Adipocyte (in vitro differentiated cells): ENCODE data around the gene SUCLG2.

Experiments used
- DNase-seq: peaks from one replicate; pipeline ENCODE4 v3.0.0-alpha.2; 2015; ENCODE audit warnings: low read depth
- H3K27me3 ChIP-seq: replicated peaks from 2 replicates; pipeline ENCODE4 v1.7.0; 2013; ENCODE audit warnings: mild to moderate bottlenecking, low read length, moderate library complexity; ENCODE audit not compliant: control insufficient read depth, insufficient read depth
- H3K36me3 ChIP-seq: 2 replicates; pipeline ENCODE4 v1.7.0; 2013; ENCODE audit warnings: low read length, mild to moderate bottlenecking, moderate library complexity; ENCODE audit not compliant: control insufficient read depth, insufficient read depth, severe bottlenecking
- H3K4me1 ChIP-seq: 2 replicates; pipeline ENCODE4 v1.7.0; 2013; ENCODE audit warnings: mild to moderate bottlenecking, low read length, moderate library complexity; ENCODE audit not compliant: control insufficient read depth, insufficient read depth
- H3K4me3 ChIP-seq: 2 replicates; pipeline ENCODE4 v1.7.0; 2013; ENCODE audit warnings: mild to moderate bottlenecking, low read length, moderate library complexity
- H3K9ac ChIP-seq: 2 replicates; pipeline ENCODE4 v1.7.0; 2013; ENCODE audit warnings: mild to moderate bottlenecking, low read length, moderate library complexity
- H3K9me3 ChIP-seq: 2 replicates; pipeline ENCODE4 v1.7.0; 2013; ENCODE audit warnings: mild to moderate bottlenecking, low read length, moderate library complexity; ENCODE audit not compliant: control insufficient read depth

Gene SUCLG2

DNA sequence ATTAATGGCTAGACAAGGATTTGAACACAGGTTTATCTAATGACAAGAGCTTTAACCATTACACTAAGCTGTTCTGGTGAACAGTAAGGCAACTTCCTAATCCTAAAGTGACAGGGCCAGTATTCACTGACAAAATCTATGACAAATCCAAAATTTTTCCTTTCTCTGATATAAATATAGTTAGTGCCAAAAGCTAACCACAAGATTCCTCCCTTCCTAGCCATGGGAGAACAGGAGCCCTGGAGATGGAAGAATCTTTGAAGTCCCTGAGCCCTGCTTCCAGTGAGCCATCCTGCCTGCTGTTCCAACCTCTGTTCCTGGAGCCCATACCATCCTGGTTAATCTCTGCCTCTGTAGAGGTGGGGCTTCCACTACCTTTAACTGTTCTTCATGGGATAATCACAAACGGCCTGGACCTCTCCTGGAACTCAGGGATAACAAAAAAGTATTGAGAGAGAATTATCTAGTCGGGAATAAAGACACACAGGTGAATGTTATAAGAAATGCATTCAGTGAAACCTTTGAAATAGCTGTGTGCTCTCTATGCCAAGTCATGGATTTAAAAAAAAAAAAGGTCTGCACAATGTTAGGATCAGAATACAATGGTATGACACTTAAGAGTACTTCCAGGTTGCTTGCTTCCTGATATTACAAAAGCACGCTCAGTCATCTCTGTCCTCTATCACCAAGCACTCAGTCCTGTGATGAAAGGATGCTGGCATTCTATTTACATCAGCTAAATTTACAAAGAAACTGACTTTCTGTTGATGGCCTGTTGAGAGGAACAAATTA, 235.8 kb downstream of the SUCLG2 start:
- Histone ChIP-seq H3K36me3 (peaks cover 10% of the 10 kb centered on the region), H3K27me3 (no peaks in the 10 kb centered on the region), H3K4me1 (no peaks in the 10 kb centered on the region), H3K9ac (no peak overlapping the region), H3K4me3 (no peak overlapping the region), H3K9me3 (peaks cover 13% of the 10 kb centered on the region)
- no peak for DNase-seq

DNA sequence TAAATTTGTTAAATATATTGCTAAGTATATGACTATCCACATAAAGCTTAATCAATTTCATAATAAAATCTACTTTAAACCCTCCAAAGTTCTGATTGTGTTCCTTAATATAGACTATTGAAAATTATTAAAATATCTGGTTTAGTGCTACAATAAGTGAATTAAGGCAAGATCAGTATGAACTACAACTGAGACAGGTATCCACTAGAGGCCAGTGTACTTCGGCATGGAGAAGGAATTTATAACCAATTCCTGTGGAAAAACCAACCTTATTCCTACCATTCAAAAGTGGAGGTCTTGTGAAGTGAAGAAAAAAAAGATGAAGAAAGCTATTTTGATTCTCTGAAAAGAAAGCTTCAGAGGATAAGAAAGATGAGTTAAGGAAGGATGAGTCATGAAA, 237.7 kb downstream of the SUCLG2 start:
- peaks cover 13% of the 10 kb centered on the region for H3K9me3 ChIP-seq
- peaks cover 10% of the 10 kb centered on the region for H3K36me3 ChIP-seq
- H3K9ac ChIP-seq, result no peak overlapping the region
- H3K27me3 ChIP-seq, result no peaks in the 10 kb centered on the region
- H3K4me1 ChIP-seq, result no peaks in the 10 kb centered on the region
- H3K4me3 ChIP-seq, result no peak overlapping the region
- no peak for DNase-seq

DNA sequence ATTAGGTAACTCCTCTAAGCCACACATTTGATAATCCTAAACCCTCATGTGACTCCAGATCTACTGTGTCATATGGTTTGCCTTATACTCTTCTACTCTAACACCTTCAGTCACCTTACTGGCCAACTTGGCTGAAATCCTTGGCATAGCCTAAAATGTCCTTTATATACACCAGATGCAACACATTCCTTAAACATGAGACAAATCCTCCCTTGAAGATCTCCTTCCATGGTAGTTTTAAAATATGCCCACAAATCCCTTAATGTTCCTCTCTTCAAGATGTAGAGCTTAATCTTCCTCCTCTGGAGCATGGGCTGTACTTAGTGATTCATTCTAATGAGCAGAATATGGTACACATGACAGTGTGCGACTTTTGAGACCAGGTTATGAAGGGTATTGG, 238.9 kb downstream of the SUCLG2 start:
- H3K27me3 ChIP-seq, result no peaks in the 10 kb centered on the region
- H3K36me3 ChIP-seq, result peaks cover 8% of the 10 kb centered on the region
- H3K4me1 ChIP-seq, result no peaks in the 10 kb centered on the region
- H3K4me3 ChIP-seq, result no peak overlapping the region
- no peak overlapping the region for H3K9ac ChIP-seq
- peak; percentile 40 for DNase-seq
- H3K9me3 ChIP-seq, result peaks cover 13% of the 10 kb centered on the region

DNA sequence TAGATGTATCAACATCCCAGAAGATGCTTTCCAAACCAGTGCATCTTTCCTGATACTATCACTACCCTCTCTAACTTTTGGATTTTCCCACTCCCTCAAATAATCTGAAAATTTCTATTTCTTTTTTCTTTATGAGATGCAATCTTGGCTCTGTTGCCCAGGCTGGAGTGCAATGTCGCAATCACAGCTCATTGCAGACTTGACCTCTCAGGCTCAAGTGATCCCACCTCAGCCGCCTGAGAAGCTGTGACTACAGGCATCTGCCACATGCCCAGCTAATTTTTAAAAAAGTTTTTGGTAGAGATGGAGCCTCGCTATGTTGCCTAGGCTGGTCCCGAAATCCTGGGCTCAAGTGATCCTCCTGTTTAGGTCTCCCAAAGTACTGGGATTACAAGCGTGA, 239.7 kb downstream of the SUCLG2 start:
- no peak overlapping the region for H3K9ac ChIP-seq
- H3K9me3 ChIP-seq, result peaks cover 6% of the 10 kb centered on the region

DNA sequence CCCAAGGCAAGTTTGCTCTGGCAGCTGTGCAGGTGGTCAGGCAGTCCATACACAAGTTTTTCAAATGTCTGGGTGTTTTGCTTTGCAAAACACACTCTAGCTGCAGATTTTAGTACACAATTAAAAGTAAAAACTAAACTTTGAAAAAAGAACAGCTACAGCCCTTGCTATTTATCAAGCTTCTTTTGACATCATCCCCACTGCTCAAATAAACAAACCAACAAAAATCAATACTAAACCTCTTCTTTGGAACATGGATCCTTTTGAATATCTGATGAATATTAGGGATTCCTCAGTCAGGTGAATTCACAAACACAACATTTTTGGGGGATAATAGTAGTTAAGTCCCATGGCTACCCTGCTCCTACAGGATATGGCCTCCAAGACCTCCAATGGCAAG, 249.2 kb downstream of the SUCLG2 start:
- Histone ChIP-seq H3K4me1 (no peaks in the 10 kb centered on the region), H3K9ac (no peak overlapping the region), H3K27me3 (no peaks in the 10 kb centered on the region), H3K4me3 (no peak overlapping the region), H3K36me3 (peaks cover 6% of the 10 kb centered on the region), H3K9me3 (no peaks in the 10 kb centered on the region)
- no peak for DNase-seq

More for the DNA sequence above, 239.7 kb downstream of the SUCLG2 start:
- Histone ChIP-seq H3K4me3 (no peak overlapping the region), H3K36me3 (peaks cover 2% of the 10 kb centered on the region), H3K27me3 (no peaks in the 10 kb centered on the region), H3K4me1 (no peaks in the 10 kb centered on the region)
- peak; percentile 31 for DNase-seq

DNA sequence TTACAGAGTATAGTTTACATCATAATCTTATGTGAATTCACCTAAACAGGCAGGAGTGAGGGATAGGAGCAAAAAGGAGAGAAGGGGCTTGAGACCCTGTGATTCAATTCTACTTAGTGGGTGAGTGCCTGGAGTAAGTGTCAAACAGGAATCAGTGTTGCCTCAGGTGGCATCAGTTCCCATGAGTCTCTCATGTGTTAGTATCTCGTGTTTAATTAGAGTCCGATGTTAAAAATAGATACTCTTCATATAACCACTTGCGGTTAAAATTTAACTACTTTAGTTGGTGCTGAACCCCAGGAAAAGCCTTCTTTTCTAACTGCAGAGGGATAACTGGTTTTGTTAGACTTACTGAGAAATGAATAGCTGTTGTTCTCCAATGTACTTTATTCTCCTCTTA, 251.5 kb downstream of the SUCLG2 start:
- Histone ChIP-seq H3K9me3 (no peaks in the 10 kb centered on the region), H3K4me1 (no peaks in the 10 kb centered on the region), H3K9ac (no peak overlapping the region), H3K36me3 (peaks cover 3% of the 10 kb centered on the region), H3K27me3 (no peaks in the 10 kb centered on the region), H3K4me3 (no peak overlapping the region)
- no peak for DNase-seq

DNA sequence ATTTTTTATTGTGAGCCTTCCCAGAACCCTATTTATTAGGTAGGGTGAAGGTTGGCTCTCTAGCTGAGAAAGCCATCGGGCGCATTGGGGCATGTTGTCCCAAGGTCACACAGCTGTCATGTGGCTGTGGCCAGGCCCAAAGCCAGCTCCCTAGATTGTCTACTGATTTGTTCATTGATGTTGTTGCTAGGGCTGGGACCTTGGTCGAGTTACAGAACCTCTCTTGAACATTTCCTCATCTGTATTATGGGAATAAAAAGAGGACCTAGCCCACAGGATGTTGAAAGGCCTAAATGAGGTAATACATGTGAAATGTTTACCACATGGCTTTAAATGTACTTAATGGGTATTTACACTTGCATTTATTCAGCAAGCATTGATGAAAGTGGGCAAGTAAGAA, 252.5 kb downstream of the SUCLG2 start:
- no peak for DNase-seq
- no peaks in the 10 kb centered on the region for H3K27me3 ChIP-seq

DNA sequence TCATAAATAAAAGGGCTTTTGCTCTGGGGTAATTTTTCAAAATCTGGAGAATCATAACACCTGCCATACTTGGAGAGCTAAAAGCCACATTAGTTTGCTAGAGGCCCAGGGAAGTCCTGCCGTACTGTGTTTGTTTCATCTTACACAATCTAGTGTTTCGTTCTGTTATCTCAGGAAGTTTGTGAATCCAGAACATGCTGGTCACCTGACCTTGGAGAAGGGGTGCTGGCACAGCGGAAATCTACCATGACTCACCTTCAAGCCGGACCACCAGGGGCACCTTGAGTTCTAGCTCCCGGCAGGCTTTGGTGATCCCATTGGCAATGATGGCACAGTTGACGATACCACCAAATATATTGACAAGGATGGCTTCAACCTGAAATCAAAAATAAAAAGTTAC, 253.9 kb downstream of the SUCLG2 start:
- Histone ChIP-seq H3K36me3 (peaks cover 3% of the 10 kb centered on the region), H3K4me3 (no peak overlapping the region), H3K4me1 (no peaks in the 10 kb centered on the region), H3K9me3 (no peaks in the 10 kb centered on the region), H3K9ac (no peak overlapping the region), H3K27me3 (no peaks in the 10 kb centered on the region)
- no peak for DNase-seq

More for the DNA sequence above, 252.5 kb downstream of the SUCLG2 start:
- Histone ChIP-seq H3K9ac (no peak overlapping the region), H3K4me3 (no peak overlapping the region), H3K4me1 (no peaks in the 10 kb centered on the region), H3K36me3 (peaks cover 3% of the 10 kb centered on the region), H3K9me3 (no peaks in the 10 kb centered on the region)

DNA sequence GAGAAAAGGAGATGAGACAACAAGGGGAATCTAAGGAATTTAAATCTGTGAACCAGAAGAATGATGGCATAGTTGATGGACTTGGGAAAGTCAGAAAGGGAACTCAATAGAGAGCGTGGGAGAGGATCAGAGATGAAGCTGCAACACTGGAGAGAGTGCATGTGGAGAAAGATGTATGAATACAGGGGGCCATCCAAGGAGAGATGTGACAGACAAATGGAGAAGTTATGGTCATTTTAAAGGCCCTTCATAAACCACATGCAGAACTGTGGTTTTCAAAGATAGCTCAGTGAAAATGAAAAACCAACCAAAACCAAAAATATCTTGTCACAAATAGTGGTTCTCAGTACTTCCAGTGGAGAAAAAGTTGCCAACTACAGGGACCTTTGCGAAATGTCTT, 265.2 kb downstream of the SUCLG2 start:
- Histone ChIP-seq H3K27me3 (no peaks in the 10 kb centered on the region), H3K9me3 (no peaks in the 10 kb centered on the region), H3K4me3 (no peak overlapping the region), H3K36me3 (peaks cover 8% of the 10 kb centered on the region), H3K4me1 (peaks cover 7% of the 10 kb centered on the region), H3K9ac (no peak overlapping the region)
- no peak for DNase-seq

DNA sequence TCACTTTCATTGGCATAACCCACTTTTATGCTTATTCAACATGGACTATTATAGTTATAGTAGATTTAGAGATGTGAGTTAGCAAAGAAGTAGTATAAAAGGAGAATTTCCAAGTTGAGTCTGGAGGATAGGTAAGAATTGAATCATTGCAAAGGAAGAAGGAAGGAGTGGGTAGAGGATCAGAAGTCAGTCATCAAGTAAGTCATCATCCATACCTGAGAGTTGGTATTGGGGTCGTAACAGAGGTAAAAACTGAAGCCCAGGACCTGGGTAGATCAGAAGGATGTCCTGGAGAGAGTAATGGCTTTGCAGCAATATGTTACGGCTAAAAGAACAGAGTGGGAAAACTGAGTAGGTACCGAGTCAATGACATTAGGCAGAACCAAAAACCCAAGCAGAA, 265.7 kb downstream of the SUCLG2 start:
- Histone ChIP-seq H3K27me3 (no peaks in the 10 kb centered on the region), H3K4me1 (peaks cover 11% of the 10 kb centered on the region), H3K9ac (no peak overlapping the region), H3K9me3 (no peaks in the 10 kb centered on the region), H3K4me3 (no peak overlapping the region), H3K36me3 (peaks cover 8% of the 10 kb centered on the region)
- DNase-seq, result no peak

DNA sequence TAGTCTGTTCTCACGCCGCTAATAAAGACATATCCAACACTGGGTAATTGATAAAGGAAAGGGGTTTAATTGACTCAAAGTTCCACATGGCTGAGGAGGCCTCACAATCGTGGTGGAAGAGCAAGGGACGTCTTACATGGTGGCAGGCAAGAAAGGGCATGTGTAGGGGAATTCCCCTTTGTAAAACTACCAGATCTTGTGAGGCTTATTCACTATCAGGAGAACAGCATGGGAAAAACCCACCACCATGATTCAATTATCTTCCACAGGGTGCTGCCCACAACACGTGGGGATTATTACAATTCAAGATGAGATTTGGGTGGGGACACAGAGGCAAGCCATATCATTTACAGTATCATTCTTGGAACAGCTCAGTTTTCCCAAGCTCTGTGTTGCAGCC, 268.0 kb downstream of the SUCLG2 start:
- Histone ChIP-seq H3K4me3 (no peak overlapping the region), H3K4me1 (peaks cover 16% of the 10 kb centered on the region), H3K36me3 (peaks cover 4% of the 10 kb centered on the region), H3K9ac (no peak overlapping the region), H3K9me3 (no peaks in the 10 kb centered on the region), H3K27me3 (no peaks in the 10 kb centered on the region)
- DNase-seq, result no peak
